GM21576 (cell line): ENCODE data around the gene IL18.
"Not testable (repeated sequence)": the region's sequence is repeated elsewhere in the genome, so short reads cannot be mapped to it uniquely, and the experiment has no call there.

Experiments
- ATAC-seq: cut with Tn5 transposase; IDR thresholded peaks from one replicate; pipeline ENCODE4 v1.9.1; 2021; ENCODE audit warnings: mild to moderate bottlenecking, moderate library complexity; ENCODE audit not compliant: unreplicated experiment

IL18 gene

DNA sequence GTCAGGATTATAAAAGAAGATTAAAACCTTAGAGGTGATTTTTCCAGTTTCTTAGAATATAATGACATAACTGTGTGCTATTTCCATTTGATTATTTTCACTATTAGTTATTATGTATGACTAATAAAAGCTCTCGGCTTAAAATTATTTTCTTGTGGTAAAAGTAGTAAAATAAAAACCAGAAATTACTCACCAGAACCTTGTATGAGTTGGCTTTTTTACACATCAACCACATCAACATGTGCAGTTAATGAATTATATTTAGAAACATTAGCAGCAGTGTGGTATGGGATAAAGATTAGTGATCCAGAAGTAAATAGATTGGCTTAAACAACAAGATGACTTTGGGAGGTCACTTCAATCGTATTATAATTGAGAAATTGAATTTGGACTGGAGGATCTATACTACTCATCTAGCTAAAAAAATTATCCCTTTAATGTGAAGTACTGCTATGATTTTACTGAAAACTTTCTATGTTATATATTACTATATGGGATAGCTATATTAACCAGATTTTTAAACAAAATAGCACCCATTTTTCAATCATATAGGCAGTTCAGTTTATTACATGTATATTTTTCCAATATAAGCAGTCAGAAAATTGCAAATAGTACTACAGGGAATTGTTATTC lies 8.6 kb upstream of the IL18 start:
- no peak for ATAC-seq

DNA sequence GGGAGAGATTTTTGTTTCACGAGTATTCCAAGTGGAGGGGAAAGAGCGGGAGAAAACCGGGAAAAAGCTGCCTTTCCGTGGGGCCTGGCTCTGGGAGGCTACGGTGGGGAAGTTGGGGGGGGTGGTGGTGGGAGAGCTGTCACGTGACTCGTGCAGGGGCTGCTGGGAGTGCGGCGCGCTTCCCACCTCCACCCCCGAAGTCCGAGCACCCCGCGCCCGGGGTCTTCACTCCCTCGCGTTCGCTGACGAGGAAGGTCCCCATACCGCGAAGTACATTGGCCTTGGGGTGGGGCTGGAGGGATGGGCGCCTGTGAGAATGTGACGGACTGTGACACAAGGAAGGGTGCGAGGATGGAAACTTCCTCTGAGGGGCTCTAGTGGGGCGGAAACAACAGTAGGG lies 3.3 kb upstream of the IL18 start, which contains the start of gene TEX12:
TSS of gene TEX12 (plus strand) at position 228 of the 400 bp plus-strand sequence. CDS start 1,897 bp downstream, outside the sequence.
- ATAC-seq = no peak

DNA sequence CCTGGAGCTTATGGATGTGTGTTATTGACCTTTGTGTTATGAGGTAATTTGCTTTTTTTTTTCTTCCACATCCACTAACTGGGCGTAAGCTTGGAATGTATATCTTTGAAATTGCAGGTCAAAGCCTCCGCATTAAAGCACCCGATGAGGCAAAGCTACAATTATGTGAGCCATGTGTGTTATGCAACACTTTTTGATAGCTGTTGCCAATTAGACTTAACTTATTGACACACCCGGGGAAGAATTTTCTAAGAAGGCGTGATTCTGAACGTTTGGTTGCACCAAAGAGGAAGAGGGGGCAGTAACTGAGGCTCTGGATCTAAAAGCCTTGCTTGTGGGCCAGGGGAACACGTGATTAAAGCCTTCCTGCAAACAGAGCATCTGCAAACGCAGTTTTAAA lies 2.7 kb upstream of the IL18 start:
- no peak for ATAC-seq

DNA sequence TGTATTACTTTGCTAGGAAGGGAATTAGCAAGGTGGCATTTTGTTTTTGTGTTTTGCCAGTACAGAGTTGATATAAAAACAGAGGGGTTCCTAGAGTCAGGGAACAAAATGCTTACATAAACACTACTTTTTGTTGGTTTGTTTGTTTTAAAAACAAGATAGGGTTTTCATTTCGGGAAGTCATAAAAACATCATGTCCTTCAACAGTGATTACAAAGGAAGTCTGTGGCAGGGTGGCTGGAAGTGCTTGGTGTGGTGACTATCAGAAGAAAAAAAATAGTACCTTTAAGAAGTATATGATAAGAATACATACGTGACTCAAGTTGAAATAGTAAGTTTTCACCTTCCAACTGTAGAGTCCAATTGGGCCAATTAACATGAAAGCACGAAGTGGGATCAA lies 1.2 kb upstream of the IL18 start:
- no peak for ATAC-seq

DNA sequence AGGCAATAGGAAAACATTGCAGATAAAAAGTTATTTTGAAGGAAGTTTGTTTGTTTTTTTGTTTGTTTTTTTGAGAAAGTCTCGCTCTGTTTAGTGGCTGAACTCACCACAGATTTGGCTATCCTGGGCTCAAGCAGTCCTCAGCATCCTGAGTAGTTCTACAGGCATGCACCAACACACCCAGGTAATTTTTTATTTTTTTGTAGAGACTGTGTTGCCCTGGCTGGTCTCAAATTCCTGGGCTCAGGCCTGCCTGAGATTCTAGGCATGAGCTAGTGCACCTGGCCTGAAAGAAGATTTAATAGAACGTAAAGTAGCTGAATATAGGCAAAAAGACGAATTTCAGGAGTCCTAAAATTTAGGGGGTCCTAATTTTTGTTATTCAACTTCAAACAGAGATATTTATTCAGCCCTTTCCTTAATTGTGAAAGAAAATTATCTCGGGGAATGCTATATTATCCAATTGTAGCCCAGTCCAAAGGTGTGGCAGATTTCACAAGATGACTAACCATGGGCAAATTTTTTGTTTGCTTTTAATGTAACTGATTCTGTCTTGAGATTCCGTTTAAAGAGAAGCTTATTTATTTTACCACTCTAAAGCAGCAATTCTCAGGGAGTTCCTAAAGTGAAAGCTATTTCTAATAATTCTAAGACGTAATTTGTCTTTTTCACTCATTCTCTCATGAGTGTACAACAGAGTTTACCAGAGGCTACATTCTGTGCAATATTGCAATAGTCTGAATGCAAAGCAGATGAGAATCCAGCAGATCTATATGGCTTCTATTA lies 940 bp downstream of the IL18 start:
- no peak for ATAC-seq

DNA sequence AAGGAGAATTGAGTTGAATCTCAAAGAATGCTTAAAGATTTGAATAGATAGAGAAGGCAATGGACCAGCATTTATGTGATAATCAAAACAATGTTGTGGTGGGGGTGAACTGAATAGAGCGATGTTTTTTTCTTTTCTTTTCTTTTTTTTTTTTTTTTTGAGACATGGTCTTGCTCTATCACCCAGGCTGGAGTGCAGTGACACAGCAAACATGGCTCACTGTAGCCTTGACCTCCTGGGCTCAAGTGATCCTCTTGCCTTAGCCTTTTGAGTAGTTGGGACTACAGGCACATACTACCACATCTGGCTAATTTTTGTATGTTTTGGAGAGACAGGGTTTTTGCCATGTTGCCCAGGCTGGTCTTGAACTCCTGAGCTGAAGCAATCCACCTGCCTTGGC lies 1.7 kb downstream of the IL18 start:
- ATAC-seq = not testable (repeated sequence)

DNA sequence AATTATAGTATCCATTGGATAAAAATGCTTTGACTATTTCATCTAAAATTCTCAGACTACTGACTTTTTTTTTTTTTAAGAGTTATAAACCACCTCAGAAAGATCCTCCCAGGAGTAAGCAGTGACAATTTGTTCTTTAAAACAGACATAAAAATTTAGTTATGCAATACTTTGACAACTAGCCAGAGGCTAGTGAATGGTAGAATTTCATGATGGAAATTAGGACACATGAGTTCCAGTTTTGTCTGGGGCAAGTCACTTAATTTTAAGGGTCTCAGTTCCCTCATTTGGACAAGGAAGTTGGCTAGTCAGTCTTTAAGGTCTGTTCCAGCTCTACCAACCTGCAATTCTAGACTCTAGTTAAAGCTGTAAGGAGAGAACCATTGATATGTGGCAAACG lies 2.9 kb downstream of the IL18 start:
- ATAC-seq = no peak

DNA sequence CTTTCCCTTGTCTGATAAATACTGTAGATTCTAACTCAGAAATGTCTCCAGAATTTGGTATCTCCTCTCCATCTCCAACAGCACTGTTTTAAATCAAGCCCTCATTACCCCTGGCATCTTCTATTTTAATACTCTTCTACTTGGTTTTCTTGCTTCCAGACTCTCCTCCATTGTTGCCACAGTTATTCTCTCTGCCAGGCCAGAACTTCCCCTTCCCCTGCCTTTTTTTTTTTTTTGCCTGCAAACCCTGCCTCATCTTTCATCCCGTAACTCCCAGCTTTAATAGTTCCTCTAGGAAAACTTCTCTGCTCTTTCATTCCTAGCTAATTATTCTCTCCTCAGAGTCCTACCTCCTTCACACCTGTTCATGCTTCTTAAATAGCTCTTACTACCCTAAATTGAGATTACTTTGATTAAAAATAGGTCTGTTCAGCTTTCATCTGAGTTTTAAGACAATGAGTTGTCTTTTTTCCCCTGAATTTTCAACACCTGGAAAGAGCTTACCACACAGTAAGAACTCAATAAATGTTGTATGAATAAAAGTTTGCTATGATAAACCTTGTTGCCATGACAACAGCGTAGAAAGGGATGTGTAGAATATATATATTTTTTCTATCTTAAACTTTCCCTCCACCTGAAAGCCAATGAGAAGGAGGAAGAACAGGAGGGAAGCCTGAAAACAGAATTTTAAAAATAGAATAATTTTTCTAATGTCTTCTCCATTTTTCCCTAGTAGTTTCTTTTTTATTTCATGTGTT lies 3.6 kb downstream of the IL18 start:
- ATAC-seq = no peak

DNA sequence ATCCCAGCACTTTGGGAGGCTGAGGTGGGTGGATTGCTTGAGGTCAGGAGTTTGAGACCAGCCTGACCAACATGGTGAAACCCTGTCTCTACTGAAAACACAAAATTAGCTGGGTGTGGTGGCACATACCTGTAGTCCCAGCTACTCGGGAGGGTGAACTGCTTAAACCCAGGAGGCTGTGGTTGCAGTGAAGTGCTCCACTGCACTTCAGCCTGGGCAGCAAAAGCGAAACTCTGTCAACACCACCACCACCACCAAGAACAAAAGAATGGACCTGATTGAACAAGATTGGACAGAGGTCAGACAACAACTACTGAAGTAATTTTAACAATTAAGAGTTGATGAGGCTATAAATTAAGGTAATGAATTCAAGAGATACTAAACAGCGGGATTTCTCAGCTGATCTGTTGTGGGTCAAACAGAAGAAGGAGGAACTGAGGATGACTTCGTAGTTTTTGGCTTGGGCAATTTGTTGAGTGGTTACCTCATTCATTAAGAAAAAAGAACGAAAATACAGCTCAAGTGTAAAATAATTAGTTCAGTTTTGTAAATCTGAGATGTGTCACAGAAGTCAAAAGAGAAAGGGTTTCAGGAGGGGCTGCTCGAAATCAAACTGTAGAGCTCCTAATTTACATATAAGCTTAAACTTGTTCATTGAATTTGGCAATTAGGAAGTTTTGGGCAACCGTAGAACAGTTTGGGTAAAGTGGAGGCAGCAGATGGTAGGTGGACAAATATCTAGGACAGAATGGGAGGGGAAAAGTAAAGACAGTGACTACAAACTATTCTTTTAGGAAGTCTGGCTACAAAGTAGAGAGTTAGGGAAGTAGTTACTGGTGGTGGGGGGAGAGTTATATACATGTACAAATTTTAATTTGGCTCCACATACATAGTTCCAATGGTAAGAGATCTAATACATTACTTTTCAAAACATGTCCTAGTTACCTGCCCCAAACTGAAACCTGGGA lies 4.5 kb downstream of the IL18 start:
- ATAC-seq = no peak

DNA sequence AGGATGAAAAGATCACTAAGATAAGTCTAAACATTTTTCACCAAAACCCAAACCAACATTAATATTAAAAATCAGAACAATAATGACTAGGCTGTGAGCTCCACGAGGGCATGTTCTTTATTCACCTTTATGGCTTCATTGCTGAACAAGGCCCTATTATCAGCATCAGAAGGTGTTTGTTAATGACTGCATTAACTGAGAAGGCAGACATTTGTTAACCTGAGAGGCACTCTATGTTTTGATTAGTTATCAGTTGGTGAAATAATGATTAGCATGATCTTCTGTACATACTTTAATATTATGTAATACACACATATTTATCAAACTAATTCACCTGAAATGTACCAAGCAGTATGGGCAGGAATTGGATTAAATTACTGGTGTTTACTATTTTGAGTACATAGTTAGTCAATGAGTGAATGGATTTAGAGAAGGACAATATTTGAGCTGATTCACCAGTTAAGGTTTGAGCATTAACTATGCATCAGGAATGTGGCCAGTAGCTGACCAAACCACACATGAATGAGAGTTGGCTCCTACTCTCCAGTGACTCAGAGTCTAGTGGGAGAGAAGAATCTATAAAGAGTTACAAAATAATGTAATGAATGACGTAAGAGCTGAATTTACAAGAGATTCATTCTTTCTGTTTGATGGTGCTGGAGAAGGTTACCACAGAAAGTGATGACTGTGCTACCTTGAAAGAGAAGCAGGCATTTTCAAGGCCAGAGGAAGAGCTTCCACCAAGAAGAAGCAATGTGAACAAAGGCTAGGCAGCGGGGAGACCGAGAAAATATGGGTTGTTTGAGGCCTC lies 6.7 kb downstream of the IL18 start:
- ATAC-seq = no peak

DNA sequence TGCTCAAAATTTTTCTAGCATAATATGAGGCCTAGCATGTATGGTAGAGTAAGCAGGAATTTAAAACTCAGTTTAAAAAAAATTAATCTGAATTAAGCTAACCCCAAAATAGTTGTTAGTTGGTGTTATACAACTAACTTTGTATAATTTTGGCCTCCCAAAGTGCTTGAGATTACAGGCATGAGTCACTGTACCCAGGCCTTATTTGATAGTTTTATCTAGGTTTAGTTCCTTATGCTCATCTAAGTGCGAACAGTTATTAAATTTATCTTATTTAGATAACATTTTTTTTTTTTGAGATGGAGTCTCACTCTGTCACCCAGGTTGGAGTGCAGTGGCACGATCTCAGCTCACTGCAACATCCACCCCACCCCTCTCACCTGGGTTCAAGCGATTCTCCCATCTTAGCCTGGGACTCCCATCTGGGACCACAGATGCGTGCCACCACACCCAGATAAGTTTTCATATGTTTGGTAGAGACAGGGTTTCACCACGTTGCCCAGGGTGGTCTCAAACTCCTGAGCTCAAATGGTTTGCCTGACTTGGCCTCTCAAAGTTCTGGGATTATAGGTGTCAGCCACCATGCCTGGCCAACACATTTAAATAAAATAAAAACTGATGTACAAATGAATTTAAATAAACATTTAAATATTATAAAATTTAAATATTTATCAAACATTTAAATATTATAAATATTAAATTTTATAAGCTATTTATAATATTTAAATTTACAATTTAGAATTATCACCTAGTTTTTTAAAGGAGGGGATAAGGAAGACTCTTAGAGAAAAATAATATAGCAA lies 7.5 kb downstream of the IL18 start:
- ATAC-seq = no peak

DNA sequence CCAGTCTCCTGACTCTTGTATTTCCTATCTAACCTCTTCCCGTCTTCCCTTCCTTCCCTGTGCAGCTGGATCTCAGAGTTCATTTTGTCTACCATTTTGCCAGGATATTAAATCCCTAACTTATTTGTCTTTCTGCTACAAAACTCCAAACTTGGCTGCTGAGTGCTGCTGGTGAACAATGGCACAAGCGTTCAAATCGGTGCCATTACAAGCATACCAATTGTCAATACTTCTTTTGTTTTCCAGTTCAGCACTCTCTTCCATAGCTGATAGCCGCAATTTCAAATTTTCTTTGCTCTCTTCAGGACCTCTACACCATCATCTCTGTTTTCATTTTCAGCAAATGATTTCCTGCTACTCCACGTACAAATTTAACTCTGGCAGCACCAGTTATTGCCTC lies 13.4 kb downstream of the IL18 start:
- no peak for ATAC-seq

DNA sequence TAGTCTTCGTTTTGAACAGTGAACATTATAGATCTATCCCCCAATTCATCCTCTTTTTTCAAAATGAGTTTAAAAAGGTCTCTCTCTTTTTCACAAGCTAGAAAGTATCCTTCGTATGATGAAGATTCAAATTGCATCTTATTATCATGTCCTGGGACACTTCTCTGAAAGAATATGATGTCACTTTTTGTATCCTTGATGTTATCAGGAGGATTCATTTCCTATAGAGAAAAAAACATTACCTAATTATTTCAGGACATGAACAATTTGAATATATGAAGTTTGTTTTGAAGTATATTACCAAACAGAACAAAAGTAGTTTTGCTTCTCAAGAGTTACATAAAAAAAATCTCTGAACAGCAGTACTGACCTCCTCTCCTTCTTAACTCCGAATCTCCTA lies 20.3 kb downstream of the IL18 start:
- no peak for ATAC-seq

DNA sequence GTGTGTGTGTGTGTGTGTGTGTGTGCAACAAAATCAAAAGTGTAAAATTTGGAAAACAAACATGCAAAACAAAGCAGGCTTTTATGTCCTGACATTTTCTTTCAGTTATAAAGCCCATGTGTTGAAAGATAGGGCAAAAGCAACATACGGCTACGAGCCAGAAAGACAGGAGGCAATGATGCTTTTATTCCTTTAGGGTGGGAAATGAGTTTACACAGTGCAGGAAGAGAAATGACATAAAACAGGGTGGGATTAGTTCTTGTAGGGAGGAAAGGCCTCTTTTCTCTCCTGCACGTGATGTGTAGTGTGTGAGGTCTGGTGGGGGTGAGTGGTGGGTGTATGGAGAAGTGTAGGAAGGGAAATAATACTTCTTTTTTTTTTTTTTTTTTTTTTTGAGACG lies 29.4 kb downstream of the IL18 start:
- ATAC-seq = no peak

DNA sequence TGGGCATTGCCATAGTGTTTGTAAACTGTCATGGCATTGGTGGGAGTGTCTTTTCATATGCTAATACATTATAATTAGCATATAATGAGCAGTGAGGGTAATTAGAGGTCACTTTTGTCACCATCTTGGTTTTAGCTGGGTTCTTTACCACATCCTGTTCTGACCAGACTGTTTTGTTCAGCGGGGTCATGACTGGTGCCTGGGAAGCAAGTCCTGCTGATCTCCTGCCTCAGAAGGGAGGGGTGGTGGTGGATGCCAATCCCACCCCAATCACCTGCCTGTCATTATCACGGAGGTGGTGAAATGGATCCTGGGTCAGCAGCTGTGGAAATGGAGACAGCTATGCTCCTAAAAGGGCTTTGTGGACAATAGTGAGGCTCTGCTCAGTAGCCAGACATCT lies 31.2 kb downstream of the IL18 start:
- no peak for ATAC-seq

DNA sequence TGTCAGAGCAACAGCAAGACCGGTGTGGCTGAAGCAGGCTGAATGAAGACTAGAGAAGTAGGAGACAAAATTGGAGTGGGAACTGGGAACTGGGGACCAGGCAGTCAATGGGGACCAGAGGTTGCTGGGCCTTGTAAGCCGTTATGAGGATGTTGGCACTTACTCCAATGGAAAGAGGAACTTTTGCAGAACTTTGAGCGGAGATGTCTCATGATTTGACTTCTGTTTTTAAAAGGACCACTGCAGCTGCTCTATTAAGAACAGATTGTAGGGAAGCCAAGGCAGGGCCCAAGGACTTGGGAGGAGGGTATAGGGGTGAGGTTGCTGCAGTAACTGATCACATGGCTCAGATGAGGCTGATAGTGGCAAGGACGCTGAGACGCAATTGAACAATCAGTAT lies 34.2 kb downstream of the IL18 start:
- no peak for ATAC-seq

DNA sequence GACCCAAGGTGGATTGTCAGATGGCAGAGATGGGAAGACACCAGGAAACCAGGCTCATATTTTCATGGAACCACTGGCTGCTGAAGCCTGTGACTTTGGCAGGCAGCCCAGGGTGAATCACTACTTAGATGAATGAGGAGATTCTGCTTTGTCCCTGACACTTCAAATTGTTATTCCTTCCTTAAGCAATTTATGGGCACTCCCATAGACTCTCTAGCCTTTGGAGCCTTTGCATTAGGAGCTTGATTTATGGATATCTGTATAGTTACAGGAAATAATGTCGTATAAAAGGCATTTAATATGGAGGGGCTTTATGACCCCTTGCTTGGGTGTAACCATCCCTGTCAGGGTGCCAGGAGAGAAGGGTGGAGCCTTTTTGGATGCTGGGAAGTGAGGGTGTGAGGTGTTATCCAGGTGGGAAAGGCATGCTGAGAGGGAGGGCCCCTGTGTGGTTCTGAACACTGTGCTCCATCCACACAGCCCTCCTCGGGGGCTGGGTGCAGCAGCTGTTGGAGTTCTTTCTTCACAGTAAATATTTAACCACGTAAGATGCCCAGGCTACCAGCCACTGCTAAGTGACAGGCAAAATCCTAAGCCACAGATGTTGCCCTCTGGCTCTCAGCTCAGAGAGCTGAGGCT lies 35.3 kb downstream of the IL18 start:
- no peak for ATAC-seq

DNA sequence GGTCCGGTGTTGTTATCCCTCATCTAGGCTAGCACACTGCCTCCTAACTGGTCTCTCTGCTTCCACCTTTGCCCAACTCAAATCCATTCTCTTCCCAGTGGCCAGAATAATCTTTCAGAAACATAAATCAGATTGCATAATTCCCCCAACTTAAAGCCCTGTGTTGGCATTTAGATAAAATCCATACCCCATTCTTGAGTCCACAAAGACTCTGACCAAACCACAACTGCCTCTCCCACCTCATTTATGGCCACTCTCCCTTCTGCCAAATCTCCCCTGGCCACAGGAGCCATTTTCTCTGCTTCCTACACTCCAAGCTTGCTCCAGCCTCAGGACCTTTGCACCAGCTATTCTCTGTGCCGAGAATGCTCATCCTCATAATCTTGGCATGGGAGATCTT lies 36.8 kb downstream of the IL18 start:
- no peak for ATAC-seq

DNA sequence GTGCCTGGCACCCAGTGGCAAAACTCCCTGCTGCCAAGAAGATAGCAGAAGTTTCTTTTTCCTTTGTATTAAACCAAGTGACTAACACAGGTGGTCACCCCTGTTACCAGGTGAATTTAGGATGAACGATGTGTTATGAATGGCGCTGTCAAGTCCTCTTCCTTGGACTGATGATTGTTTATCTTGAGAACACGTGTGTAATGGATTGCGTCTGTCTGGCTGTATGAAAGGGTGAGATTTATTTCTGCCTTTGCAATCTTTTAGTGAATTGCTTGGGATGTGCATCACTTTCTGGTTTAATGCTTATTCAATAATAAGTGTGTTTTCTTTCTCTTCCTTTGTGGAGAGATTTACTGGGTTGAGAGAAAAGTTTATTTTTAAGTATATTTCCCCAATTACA lies 40.8 kb downstream of the IL18 start:
- ATAC-seq = no peak
